Tibial nerve (tissue), 4 donors: Measurements from ENCODE around the gene APH1B.
A peak's percentile ranks its signal among the peaks of the same experiment; 100 is the strongest.

ENCODE experiments used
- EP300 ChIP-seq, 2 donors: sonication (generic); formaldehyde crosslinking; IDR thresholded peaks; one replicate each; pipeline ENCODE4 v1.6.1; 2017; ENCODE audit warnings: antibody characterized with exemption in 2 of 2, mild to moderate bottlenecking in 1 of 2
- POLR2A ChIP-seq, 2 donors: fragments of 450-650 bp; IDR thresholded peaks; one replicate each; pipeline ENCODE4 v1.6.1; 2017; ENCODE audit warnings: antibody characterized with exemption in 2 of 2, mild to moderate bottlenecking in 2 of 2, moderate library complexity in 2 of 2
- TF ChIP-seq, protein P1 (sequence below), 5 experiments: fragments of 200-600 bp in 3 of 5; fragments of 450-650 bp in 2 of 5; sonication (generic) in 3 of 5; IDR thresholded peaks; one replicate each; pipeline ENCODE4 v1.5.1; 2016 to 2019; ENCODE audit warnings: antibody characterized with exemption in 5 of 5, mild to moderate bottlenecking in 3 of 5, moderate library complexity in 2 of 5

DNA sequence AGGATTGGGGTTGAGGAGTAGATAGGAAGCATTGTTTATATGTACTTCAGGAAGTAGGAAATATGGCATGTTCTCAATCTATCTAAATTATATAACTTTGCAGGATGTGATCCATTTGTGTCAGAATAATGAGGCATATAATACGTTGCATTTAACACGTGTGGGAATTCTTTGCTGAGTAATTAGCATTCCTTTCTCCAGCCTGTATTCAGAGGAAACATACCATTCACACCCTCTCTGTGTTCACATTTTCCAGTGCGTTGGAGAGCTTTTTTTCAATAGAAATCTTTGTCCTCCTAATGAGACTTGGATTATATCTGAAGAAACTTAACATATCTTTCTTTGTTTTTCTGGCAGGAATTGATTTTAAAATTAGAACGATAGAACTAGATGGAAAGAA lies 33.0 kb upstream of the APH1B start:
- TF ChIP-seq, protein P1, sequence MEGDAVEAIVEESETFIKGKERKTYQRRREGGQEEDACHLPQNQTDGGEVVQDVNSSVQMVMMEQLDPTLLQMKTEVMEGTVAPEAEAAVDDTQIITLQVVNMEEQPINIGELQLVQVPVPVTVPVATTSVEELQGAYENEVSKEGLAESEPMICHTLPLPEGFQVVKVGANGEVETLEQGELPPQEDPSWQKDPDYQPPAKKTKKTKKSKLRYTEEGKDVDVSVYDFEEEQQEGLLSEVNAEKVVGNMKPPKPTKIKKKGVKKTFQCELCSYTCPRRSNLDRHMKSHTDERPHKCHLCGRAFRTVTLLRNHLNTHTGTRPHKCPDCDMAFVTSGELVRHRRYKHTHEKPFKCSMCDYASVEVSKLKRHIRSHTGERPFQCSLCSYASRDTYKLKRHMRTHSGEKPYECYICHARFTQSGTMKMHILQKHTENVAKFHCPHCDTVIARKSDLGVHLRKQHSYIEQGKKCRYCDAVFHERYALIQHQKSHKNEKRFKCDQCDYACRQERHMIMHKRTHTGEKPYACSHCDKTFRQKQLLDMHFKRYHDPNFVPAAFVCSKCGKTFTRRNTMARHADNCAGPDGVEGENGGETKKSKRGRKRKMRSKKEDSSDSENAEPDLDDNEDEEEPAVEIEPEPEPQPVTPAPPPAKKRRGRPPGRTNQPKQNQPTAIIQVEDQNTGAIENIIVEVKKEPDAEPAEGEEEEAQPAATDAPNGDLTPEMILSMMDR (IDR thresholded peaks at IDR 0.05), result no peak
- TF ChIP-seq EP300 (IDR thresholded peaks at IDR 0.05) (peak; percentile 11 to 19), POLR2A (IDR thresholded peaks at IDR 0.05) (no peak)
